Trophoblast cell (in vitro differentiated cells and primary cell): ENCODE measurements around the gene CTR9.
A peak's percentile ranks its signal among the peaks of the same experiment; 100 is the strongest.

Experiments
- DNase-seq, 2 donors: peaks; one replicate each; pipeline ENCODE4 v3.0.0-alpha.2; 2016
- H2AFZ ChIP-seq: 2 replicates; pipeline ENCODE4 v1.6.1; 2013; ENCODE audit warnings: low read length, moderate library complexity, mild to moderate bottlenecking; ENCODE audit not compliant: insufficient read depth, poor library complexity
- H2AK5ac ChIP-seq: 2 replicates; pipeline ENCODE4 v1.6.1; 2013; ENCODE audit warnings: mild to moderate bottlenecking, low read length
- H2BK120ac ChIP-seq: 2 replicates; pipeline ENCODE4 v1.6.1; 2013; ENCODE audit warnings: low read length, mild to moderate bottlenecking, moderate library complexity; ENCODE audit not compliant: insufficient read depth, poor library complexity
- H2BK12ac ChIP-seq: 2 replicates; pipeline ENCODE4 v1.6.1; 2013; ENCODE audit warnings: mild to moderate bottlenecking, low read length, moderate library complexity
- H2BK5ac ChIP-seq: 2 replicates; pipeline ENCODE4 v1.6.1; 2013; ENCODE audit warnings: low read length, low read depth, moderate library complexity, mild to moderate bottlenecking; ENCODE audit not compliant: poor library complexity
- H3K14ac ChIP-seq: 2 replicates; pipeline ENCODE4 v1.6.1; 2013; ENCODE audit warnings: mild to moderate bottlenecking, low read length
- H3K18ac ChIP-seq: 2 replicates; pipeline ENCODE4 v1.6.1; 2013; ENCODE audit warnings: mild to moderate bottlenecking, low read length
- H3K23ac ChIP-seq: 2 replicates; pipeline ENCODE4 v1.6.1; 2013; ENCODE audit warnings: low read length
- H3K27ac ChIP-seq: 2 replicates; pipeline ENCODE4 v1.5.1; 2013; ENCODE audit warnings: low read depth, mild to moderate bottlenecking, inconsistent platforms, low read length, moderate library complexity
- H3K27me3 ChIP-seq: 2 replicates; pipeline ENCODE4 v1.6.1; 2013; ENCODE audit warnings: inconsistent platforms, mild to moderate bottlenecking, low read length, moderate library complexity; ENCODE audit not compliant: insufficient read depth
- H3K36me3 ChIP-seq, 2 experiments: 1 replicate in 1 of 2; 2 replicates in 1 of 2; pipeline ENCODE4 v1.6.1; 2013; ENCODE audit warnings: low read length in 2 of 2, mild to moderate bottlenecking in 2 of 2, moderate library complexity in 1 of 2; ENCODE audit not compliant: insufficient read depth in 2 of 2, control insufficient read depth in 1 of 2
- H3K4ac ChIP-seq: 2 replicates; pipeline ENCODE4 v1.6.1; 2013; ENCODE audit warnings: low read depth, mild to moderate bottlenecking, low read length, moderate library complexity
- H3K4me1 ChIP-seq, 2 experiments: 1 replicate in 1 of 2; 2 replicates in 1 of 2; pipeline ENCODE4 v1.6.1; 2013; ENCODE audit warnings: low read length in 2 of 2, mild to moderate bottlenecking in 2 of 2, moderate library complexity in 1 of 2; ENCODE audit not compliant: insufficient read depth in 2 of 2, control insufficient read depth in 1 of 2
- H3K4me2 ChIP-seq: 2 replicates; pipeline ENCODE4 v1.6.1; 2013; ENCODE audit warnings: inconsistent platforms, mild to moderate bottlenecking, low read length, moderate library complexity
- H3K4me3 ChIP-seq: 2 replicates; pipeline ENCODE4 v1.5.1; 2013; ENCODE audit warnings: mild to moderate bottlenecking, low read depth, low read length, inconsistent platforms
- H3K79me1 ChIP-seq: one replicate; pipeline ENCODE4 v1.6.1; 2013; ENCODE audit warnings: low read length
- H3K79me2 ChIP-seq: 2 replicates; pipeline ENCODE4 v1.6.1; 2013; ENCODE audit warnings: low read length, mild to moderate bottlenecking; ENCODE audit not compliant: control insufficient read depth, insufficient read depth, poor library complexity
- H3K9ac ChIP-seq: 2 replicates; pipeline ENCODE4 v1.6.1; 2013; ENCODE audit warnings: mild to moderate bottlenecking, low read length
- H3K9me3 ChIP-seq: 2 replicates; pipeline ENCODE4 v1.6.1; 2013; ENCODE audit warnings: low read depth, mild to moderate bottlenecking, control low read depth, inconsistent platforms, low read length; ENCODE audit not compliant: insufficient read depth
- H4K12ac ChIP-seq: 2 replicates; pipeline ENCODE4 v1.6.1; 2013; ENCODE audit warnings: low read depth, mild to moderate bottlenecking, low read length, moderate library complexity
- H4K8ac ChIP-seq: 2 replicates; pipeline ENCODE4 v1.6.1; 2013; ENCODE audit warnings: low read depth, mild to moderate bottlenecking, low read length, moderate library complexity
- H4K91ac ChIP-seq: one replicate; pipeline ENCODE4 v1.6.1; 2013; ENCODE audit warnings: low read depth, mild to moderate bottlenecking, low read length, moderate library complexity
- WGBS: extraction: QIAGEN DNeasy Blood & Tissue Kit; methylation state at CpG from one replicate; pipeline ENCODE4 v1.1.7; 2013; ENCODE audit warnings: missing lambda C conversion rate; ENCODE audit not compliant: insufficient read length, insufficient coverage; ENCODE audit errors: extremely low coverage; 5-methylcytosine and 5-hydroxymethylcytosine counted together

The CTR9 gene

DNA sequence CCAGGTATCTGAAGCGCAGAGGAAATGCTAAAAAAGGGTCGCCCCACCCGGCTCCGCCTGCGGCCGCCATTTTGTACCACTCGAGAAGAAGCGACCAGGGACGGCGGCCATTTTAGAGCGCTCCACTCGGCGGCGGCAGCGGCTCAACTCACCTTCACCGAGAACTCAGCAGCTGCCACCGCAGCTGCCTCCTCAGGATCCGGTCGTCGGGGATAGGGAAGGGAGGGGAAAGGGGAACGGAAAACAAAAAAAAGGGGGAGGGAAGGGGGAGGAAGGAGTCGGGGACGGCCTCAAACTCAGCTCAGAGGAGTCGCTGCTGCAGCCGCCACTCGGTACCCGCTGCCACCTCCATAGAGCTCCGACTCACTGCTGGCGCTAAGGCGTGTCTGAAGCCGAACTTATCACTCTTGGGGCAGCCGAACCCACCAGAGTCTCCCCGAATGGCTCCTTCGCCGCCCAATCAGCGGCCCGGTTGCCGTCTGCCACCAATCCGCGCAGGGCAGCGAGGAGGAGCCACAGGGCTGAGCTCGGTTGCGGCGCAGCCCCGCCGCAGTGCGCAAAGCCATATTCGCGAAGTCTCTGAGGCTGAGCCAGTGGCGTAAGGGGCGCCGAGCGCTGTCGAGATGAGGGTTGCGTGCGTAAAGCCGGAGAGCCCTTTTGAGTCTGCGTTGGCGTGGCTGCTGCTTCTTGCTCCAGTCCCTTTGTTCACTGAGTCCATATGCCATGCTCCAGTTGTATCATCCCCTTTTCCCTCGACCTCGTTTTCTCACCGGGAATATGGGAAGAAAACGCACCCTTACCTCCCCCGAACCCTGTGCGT lies 57.7 kb downstream of the CTR9 start, which contains the start of gene EIF4G2:
EIF4G2 (minus strand) TSS at position 374 of the 820 bp plus-strand sequence.
- peak; percentile 99 for DNase-seq
- Histone ChIP-seq H3K14ac (peak within 1 kb of the TSS; percentile 99), H2AFZ (peak within 1 kb of the TSS; percentile 46), H4K12ac (peak within 1 kb of the TSS; percentile 92), H3K4ac (peak within 1 kb of the TSS; percentile 97), H4K91ac (peak within 1 kb of the TSS; percentile 100), H2BK120ac (peak within 1 kb of the TSS; percentile 89), H2BK12ac (peak within 1 kb of the TSS; percentile 67), H4K8ac (peak within 1 kb of the TSS; percentile 95), H3K9ac (peak within 1 kb of the TSS; percentile 100), H2AK5ac (peak within 1 kb of the TSS; percentile 97), H3K79me1 (peaks cover 16% of the 10 kb centered on the region), H3K9me3 (peaks cover 2% of the 10 kb centered on the region), H3K18ac (peak within 1 kb of the TSS; percentile 92), H3K23ac (peak within 1 kb of the TSS; percentile 71), H3K36me3 (peaks cover 17 to 25% of the 10 kb centered on the region in 2 experiments), H3K27ac (peak within 1 kb of the TSS; percentile 93), H3K4me1 (peaks cover 0 to 3% of the 10 kb centered on the region in 2 experiments), H3K4me2 (peak within 1 kb of the TSS; percentile 67), H3K79me2 (peaks cover 22% of the 10 kb centered on the region), H3K4me3 (peak within 1 kb of the TSS; percentile 100), H3K27me3 (peaks cover 4% of the 10 kb centered on the region), H2BK5ac (peak within 1 kb of the TSS; percentile 84)
- no CpG with 5 or more reads among the region's 65 CpGs for WGBS

- no CpG with 5 or more reads among the region's 29 CpGs for WGBS
- Histone ChIP-seq H4K12ac (peak overlapping the region; percentile 83), H2BK12ac (no peak overlapping the region), H3K79me1 (peaks cover 16% of the 10 kb centered on the region), H3K36me3 (peaks cover 15 to 20% of the 10 kb centered on the region in 2 experiments), H3K4ac (peak overlapping the region; percentile 59), H3K4me1 (peaks cover 0 to 3% of the 10 kb centered on the region in 2 experiments), H2AK5ac (peak overlapping the region; percentile 51), H3K9ac (peak overlapping the region; percentile 87), H3K79me2 (peaks cover 22% of the 10 kb centered on the region), H4K91ac (peak overlapping the region; percentile 90), H3K27me3 (peaks cover 4% of the 10 kb centered on the region), H3K4me2 (peak overlapping the region; percentile 67), H2BK120ac (peak overlapping the region; percentile 85), H4K8ac (peak overlapping the region; percentile 92), H3K9me3 (peaks cover 2% of the 10 kb centered on the region), H3K4me3 (peak overlapping the region; percentile 72), H3K23ac (no peak overlapping the region), H3K14ac (peak overlapping the region; percentile 90), H2BK5ac (peak overlapping the region; percentile 71), H3K18ac (peak overlapping the region; percentile 66), H3K27ac (peak overlapping the region; percentile 93), H2AFZ (peak overlapping the region; percentile 27)
- peak; percentile 41 to 66 for DNase-seq
Observed at GRCh38 chr11:10809373-10810160, 58.5 kb downstream of the CTR9 start.

- H3K4ac ChIP-seq, result no peak overlapping the region
- H3K79me1 ChIP-seq, result peaks cover 5% of the 10 kb centered on the region
- no peak overlapping the region for H3K18ac ChIP-seq
- no peaks in the 10 kb centered on the region for H3K27me3 ChIP-seq
- no peak overlapping the region for H2AK5ac ChIP-seq
- no peak overlapping the region for H3K14ac ChIP-seq
- H2AFZ ChIP-seq, result no peak overlapping the region
- no peak overlapping the region for H2BK12ac ChIP-seq
- no peaks in the 10 kb centered on the region for H3K36me3 ChIP-seq
- H3K9ac ChIP-seq, result no peak overlapping the region
- no peak overlapping the region for H4K12ac ChIP-seq
- no peak overlapping the region for H2BK5ac ChIP-seq
- no peak overlapping the region for H3K23ac ChIP-seq
- no peaks in the 10 kb centered on the region for H3K9me3 ChIP-seq
- peaks cover 4% of the 10 kb centered on the region for H3K79me2 ChIP-seq
- no peaks in the 10 kb centered on the region for H3K4me1 ChIP-seq
- H3K4me3 ChIP-seq, result no peak overlapping the region
- H4K91ac ChIP-seq, result no peak overlapping the region
- no peak for DNase-seq
- no peak overlapping the region for H2BK120ac ChIP-seq
- H4K8ac ChIP-seq, result no peak overlapping the region
- H3K4me2 ChIP-seq, result no peak overlapping the region
- no peak overlapping the region for H3K27ac ChIP-seq
Observed at GRCh38 chr11:10813945-10814344, 62.9 kb downstream of the CTR9 start.

- Histone ChIP-seq H2BK5ac (no peak overlapping the region), H3K79me1 (peaks cover 7% of the 10 kb centered on the region), H2AFZ (no peak overlapping the region), H2AK5ac (no peak overlapping the region), H4K91ac (no peak overlapping the region), H3K27me3 (no peaks in the 10 kb centered on the region), H3K18ac (no peak overlapping the region), H2BK120ac (no peak overlapping the region), H3K79me2 (no peaks in the 10 kb centered on the region), H3K4me3 (no peak overlapping the region), H3K4me2 (no peak overlapping the region), H2BK12ac (peak overlapping the region; percentile 58), H4K12ac (no peak overlapping the region), H3K27ac (no peak overlapping the region), H3K9me3 (no peaks in the 10 kb centered on the region), H3K9ac (no peak overlapping the region), H4K8ac (no peak overlapping the region), H3K14ac (no peak overlapping the region), H3K23ac (no peak overlapping the region), H3K4ac (no peak overlapping the region), H3K36me3 (peaks cover 0 to 1% of the 10 kb centered on the region in 2 experiments), H3K4me1 (peaks cover 6 to 7% of the 10 kb centered on the region in 2 experiments)
- WGBS, result no CpG with 5 or more reads among the region's 1 CpG
- no peak for DNase-seq
Observed at GRCh38 chr11:10818594-10818993, 67.5 kb downstream of the CTR9 start.
